GM12874 (cell line): ENCODE data around the gene EP400.

ENCODE experiments used
- CTCF ChIP-seq: IDR thresholded peaks from 2 replicates; pipeline ENCODE4 v1.5.1; 2011; ENCODE audit warnings: low read depth, mild to moderate bottlenecking, control low read depth, low read length, moderate library complexity; ENCODE audit not compliant: insufficient read depth

EP400 gene

GRCh38 chr12:132100306-132101065, 150.7 kb downstream of the EP400 start:
- TF ChIP-seq CTCF, result no peak

- no peak for TF ChIP-seq CTCF
Observed at GRCh38 chr12:132102297-132102696, 152.6 kb downstream of the EP400 start.

GRCh38 chr12:132103542-132104308, 154.0 kb downstream of the EP400 start:
- no peak for TF ChIP-seq CTCF

GRCh38 chr12:132105467-132105866, 155.7 kb downstream of the EP400 start:
- no peak for TF ChIP-seq CTCF

- no peak for TF ChIP-seq CTCF
Observed at GRCh38 chr12:132106921-132107320, 157.2 kb downstream of the EP400 start.

- no peak for TF ChIP-seq CTCF
Observed at GRCh38 chr12:132108211-132108832, 158.6 kb downstream of the EP400 start.

- no peak for TF ChIP-seq CTCF
Observed at GRCh38 chr12:132109741-132110140, 160.0 kb downstream of the EP400 start.
